HG02885 (cell line): ENCODE data around the gene GADD45A.
"Not testable (repeated sequence)": the region's sequence is repeated elsewhere in the genome, so short reads cannot be mapped to it uniquely, and the experiment has no call there.

Experiments used
- ATAC-seq: cut with Tn5 transposase; IDR thresholded peaks from one replicate; pipeline ENCODE4 v1.9.1; 2021; ENCODE audit warnings: mild to moderate bottlenecking; ENCODE audit not compliant: unreplicated experiment, poor library complexity

GADD45A gene

GRCh38 chr1:67716800-67717199 lies 31.8 kb downstream of the GADD45A start:
- no peak for ATAC-seq

DNA sequence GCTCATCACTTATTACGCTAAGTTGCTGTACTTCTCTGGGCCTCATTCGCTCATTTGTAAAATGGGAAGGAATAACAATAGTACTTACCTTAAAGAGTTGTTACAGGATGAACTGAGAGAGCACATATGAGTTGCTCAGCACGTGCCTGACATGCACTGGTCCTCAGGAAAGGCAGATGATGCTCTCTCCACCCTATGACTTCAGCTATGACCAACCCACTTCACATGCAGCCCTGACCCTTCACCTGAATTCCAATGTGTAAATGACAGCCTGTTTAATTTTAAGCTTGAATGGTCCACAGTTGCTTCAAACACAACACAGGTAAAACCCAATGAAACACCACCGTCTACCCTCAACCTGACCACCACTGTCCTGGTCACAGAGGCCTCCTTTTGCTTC lies 32.9 kb downstream of the GADD45A start:
- ATAC-seq = no peak

DNA sequence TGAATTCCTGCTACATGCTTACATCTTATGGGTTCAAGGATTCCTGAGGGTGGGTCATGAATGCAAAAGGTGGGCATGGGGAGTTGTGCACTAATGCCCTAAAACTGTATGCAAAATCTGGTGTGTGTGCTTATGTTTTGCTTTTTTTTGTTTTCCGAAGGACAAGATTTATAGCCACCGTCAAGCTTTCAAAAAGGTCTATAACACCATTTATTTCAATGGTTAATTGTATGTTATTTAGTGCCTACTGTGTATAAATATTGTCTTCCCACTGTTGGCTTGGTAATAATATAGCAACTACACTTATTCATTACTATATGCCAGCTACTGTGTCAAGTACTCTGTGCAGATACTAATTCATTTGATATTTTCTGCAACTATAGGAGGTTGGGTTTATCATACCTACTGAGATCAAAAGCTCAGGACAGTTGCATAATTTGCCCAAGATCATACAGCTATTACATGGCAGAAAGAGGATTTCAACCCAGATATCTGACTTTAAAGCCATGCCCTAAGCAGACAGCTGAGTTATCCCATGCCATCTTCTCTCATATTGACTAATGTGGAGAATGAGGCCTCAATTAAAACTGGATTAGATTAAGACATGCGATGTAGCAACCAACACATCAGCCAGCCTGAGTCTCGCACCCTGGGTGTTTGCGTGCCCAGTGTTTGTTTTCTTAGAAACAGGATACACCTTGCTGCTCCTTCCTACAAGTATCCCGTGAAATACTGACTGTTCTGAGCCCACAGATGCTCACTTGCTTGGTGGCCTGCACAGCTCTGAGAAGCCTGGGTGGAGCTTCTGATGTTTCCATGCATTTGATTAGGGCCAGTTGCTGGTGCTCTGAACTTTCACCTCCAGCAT lies 34.6 kb downstream of the GADD45A start:
- no peak for ATAC-seq

GRCh38 chr1:67721112-67721511 lies 36.1 kb downstream of the GADD45A start:
- ATAC-seq = no peak

DNA sequence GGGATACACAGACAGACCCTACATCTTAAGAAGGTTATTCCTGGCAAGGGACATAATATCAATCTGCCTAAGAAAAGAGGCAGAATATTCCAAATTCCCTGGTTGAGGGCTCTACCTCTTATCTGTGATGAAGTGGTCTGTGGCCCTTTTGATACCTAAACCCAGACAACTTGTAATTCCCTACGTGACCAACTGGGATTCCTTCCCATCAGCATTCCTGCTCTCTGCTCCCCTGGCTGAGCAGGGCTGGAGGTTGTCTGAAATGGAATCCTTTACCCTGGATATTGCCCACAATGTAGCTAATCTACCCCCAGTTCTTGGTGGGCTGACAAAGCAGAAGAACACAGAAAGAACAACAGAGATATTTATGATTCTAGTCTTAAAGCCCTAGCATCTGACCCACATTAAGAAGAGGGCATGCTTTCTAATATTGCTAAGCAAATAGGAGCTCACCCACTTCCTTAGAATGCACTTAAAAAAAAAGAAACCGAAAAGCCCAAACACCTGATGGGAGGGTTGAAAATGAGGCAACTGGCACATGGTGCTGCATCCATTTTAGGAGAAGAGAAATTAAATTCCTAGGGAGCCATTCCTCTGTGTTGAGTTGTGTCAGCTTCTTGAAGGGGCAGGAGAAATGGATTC lies 36.8 kb downstream of the GADD45A start:
- no peak for ATAC-seq

DNA sequence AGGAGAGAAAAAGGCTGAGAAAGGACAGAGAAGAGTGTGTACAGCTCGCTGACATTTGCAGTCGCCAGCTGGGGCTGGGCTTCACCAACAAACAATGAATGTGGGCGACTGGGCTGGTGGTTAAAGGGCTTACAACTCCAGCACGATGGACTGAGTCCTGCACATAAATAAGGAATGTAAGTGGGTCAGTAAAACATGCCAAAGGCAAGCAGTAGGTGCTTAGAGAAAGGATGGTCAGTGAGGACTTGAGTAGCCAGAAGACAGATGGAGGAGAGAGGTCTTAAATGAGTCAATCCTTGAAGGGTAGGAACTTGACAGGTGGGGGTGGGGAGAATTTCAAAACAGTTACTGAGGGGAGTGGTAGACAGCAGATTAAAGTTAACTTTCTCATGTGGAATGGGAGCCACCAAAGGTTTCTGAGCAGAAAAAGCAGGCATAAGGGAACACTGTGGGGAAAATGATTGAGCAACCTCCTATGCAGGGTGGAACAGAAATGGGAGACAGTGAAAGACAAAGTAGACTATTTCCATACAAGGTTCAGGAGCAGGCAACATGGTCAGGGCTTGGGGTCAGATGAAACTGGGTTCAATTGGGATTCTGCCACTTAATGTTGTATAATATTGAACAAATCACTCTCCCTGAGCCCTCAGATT lies 37.4 kb downstream of the GADD45A start:
- no peak for ATAC-seq

- ATAC-seq = no peak
Measured at GRCh38 chr1:67723126-67723525, 38.1 kb downstream of the GADD45A start.

GRCh38 chr1:67723620-67724019 lies 38.6 kb downstream of the GADD45A start:
- peak; percentile 78 for ATAC-seq

GRCh38 chr1:67724928-67725560 lies 40.0 kb downstream of the GADD45A start:
- no peak for ATAC-seq

GRCh38 chr1:67726224-67726623 lies 41.2 kb downstream of the GADD45A start:
- ATAC-seq = no peak

DNA sequence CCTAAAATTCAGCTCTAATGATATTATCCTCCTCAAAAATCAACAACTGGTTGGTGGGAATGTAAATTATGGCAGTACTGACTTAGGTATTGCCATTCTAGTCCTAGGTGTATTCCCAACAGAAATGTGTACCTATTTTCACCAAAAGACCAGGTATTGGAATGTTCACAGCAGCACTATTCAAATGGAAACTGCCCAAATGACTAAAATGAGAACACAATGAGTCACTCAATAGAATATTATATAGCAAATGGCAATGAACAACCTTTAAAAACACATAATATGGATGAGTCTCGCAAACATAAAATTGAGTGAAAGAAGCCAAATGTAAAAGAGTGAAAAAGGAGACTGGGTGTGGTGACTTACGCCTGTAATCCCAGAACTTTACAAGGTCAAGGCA lies 44.9 kb downstream of the GADD45A start:
- ATAC-seq = no peak

DNA sequence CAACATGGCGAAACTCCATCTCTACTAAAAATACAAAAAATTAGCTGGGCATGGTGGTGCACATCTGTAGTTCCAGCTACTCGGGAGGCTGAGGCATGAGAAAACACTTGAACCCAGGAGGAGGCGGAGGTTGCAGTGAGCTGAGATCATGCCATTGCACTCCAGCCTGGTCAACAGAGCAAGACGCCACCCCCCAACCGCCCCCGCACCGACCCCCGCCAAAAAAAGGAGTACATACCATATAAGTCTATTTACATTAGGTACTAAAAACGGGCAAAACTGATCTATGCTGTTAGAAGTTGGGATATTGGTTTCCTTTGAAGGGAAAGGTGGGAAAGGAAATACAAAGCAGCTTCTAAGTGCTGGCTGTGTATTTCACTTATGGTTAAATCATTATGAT lies 45.3 kb downstream of the GADD45A start:
- not testable (repeated sequence) for ATAC-seq

GRCh38 chr1:67731322-67731721 lies 46.3 kb downstream of the GADD45A start:
- no peak for ATAC-seq

DNA sequence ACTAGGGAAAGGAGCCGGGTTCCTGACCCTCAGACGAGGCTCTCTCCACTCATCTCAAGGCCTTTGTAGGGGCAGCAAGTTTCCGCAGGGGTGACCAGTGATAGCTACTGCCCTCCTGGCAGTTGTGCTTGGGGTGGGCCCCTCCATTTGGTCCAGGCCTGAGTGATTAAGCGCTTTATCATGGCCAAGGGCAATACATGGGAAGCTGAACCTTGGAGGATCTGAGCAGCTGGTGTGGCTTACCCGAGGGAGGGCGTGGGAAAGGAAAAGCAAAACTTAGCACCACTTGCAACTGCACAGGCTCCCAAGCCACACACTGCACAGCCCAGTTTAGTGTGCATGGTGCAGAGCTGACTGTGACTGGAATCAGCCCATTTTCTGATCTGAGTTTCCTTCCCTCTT lies 47.8 kb downstream of the GADD45A start:
- ATAC-seq = peak; percentile 33

DNA sequence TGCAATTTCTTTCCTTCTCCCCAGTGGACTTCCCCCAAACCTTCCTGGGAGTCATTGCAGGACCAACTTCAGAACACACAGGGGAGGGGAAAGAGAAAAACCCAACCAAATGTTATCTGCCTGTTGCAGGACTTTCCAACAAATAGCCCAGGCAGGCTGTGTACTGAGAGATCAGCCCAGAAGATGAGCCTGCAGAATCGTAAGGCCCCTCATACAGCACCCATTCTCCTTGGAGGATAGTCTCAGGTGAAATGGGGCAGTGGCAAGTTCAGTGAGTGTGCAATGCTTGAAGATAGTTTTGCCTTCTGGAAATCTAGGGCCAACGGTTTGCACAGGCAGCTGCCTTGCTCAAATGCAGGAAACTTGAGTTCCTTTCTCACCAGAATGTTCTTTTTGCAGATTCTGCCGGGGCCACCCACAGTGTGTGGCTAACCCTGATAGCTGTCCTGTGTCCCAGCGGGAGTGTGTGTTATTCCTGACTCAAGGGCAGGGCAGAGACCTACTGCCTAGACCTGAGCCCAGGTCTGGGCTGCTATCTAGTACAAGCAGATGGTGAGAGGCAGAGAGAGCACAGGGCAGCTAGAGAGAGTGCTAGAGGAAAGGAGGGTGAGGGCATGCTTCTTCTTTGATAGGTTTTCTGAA lies 48.8 kb downstream of the GADD45A start:
- no peak for ATAC-seq

- ATAC-seq = no peak
Measured at GRCh38 chr1:67734323-67734690, 49.3 kb downstream of the GADD45A start.

DNA sequence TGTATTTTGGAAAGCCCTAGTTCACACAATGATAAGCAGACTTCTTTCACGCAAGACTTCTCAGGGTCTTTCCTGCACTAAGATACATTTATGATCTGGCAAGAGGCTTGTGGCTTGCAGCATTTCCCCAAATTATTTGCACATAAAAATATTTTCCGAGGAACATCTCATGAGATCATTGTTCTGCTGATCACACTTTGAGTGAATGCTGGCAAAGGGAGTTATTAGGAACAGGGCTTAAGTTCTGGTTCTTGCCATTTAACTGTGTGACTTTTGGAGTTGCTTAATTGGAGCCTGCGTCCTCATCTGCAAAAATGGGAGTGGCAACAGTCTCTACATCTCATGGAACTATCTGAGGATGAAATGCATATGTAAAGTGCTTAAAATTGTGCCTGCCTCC lies 50.2 kb downstream of the GADD45A start:
- no peak for ATAC-seq

DNA sequence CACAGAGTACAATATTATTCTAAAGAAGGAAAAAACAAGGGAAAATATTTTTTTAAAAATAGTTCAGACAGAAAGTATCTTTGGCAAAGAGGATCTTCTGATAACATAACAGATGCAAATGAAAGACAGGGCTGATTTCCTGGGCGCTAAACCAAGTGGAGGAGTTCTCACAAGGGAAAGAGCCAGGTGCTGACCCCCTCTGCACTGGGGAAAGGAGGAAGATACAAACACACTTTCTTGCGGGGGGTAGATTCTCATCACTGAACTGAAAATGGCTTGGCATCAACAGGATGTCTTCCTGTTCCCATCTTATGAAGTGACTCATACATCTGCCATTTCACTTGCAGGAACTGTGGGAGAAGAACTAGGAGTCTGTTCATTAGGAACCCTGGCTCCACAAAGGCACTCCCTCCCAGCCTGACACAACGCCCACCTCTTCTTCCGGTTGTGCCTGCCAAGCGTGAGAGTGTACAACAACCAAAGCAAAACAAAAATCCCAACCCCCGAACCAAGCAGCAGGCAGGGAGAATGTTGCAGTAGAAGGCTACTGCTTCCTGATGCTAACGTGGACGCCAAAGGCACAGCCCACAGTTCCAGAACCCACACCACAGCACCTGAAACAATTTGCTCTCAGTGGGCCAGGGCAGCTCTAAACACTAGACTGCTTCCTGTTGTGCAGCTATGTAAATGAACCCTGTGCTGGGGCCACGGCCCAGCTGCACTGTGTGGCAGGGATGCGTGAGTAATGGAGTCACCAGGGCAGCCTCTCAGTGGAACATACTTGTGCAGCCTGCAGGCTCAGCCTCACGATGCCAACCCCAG lies 51.0 kb downstream of the GADD45A start:
- peak; percentile 93 for ATAC-seq

DNA sequence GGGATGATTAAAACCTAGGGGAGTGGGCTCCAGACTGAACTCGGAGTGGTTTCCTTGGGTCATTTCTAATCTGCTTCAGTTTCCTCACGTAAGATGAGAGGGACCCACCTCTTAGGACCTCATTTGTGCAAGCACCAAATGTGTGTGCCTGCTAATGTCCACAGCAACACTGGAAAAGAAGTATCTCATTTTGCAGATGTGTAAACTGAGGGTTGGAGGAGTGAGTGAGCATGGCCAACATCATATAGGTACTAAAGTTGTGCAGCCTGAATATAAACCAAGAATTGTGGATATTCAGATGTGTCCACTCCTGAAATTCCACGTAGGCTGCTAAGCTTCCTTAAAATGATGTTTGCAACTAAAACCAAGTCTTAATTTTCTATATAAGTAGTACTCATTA lies 51.7 kb downstream of the GADD45A start:
- no peak for ATAC-seq

DNA sequence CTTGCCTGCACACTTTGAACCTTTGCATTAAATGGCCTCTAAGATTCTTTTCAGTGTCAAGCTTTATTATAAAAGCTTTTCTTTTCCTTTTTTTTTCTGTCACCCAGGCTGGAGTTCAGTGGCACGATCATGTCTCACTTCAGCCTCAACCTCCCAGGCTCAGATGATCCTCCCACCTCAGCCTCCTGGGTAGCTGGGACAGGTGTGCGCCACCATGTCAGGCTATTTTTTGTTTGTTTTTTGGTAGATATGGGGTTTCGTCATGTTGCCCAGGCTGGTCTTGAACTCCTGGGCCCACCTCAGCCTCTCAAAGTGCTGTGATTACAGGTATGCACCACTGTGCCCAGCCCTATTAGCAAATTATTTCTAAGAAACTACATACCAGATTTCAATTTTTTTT lies 52.9 kb downstream of the GADD45A start:
- no peak for ATAC-seq
